Measurements from ENCODE around the gene MXD4.

DNA sequence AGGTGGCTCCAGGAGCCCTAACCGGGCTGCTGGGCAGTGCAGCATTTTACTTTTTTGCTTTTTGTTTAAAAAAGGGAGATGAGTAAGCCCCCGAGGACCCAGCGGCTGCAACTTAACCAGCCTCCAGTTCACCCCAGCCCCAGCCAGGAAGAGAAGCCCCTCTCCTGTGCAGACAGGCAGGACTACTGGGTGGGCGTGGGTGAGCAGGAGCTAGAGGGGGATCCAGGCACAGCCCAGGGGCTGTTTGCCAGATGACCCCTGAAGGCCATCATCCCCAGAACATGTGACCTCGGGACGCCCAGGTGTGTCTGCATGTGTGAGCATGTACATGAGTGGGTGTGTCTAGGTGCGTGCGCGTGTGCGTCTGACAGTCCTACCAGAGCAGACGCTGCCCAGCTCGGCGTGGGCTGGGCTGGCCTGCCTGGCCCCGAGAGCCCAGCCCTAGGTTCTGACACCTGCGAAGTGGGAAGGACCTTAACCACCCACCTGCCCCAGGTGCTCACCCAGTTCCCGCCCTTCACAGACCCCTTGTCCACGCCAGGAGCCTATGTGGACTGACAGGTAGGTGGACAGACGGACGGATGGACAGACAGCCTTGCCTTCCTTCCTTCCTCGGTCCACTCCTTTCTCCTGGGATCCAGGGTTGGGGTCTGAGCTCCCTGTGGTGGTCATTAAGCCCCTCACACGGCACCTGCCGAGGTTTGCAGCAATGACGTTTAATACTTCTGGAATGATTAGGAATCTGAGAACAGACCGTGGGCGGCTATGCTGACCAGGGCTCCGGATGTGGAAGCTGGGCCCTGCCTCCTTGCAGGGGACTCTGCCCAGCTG lies 12.2 kb downstream of the MXD4 start:
- TF ChIP-seq, protein P1, sequence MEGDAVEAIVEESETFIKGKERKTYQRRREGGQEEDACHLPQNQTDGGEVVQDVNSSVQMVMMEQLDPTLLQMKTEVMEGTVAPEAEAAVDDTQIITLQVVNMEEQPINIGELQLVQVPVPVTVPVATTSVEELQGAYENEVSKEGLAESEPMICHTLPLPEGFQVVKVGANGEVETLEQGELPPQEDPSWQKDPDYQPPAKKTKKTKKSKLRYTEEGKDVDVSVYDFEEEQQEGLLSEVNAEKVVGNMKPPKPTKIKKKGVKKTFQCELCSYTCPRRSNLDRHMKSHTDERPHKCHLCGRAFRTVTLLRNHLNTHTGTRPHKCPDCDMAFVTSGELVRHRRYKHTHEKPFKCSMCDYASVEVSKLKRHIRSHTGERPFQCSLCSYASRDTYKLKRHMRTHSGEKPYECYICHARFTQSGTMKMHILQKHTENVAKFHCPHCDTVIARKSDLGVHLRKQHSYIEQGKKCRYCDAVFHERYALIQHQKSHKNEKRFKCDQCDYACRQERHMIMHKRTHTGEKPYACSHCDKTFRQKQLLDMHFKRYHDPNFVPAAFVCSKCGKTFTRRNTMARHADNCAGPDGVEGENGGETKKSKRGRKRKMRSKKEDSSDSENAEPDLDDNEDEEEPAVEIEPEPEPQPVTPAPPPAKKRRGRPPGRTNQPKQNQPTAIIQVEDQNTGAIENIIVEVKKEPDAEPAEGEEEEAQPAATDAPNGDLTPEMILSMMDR (IDR thresholded peaks at IDR 0.05; ENCODE audit: low read length) = no peak
- TF ChIP-seq EZH2 (optimal IDR thresholded peaks at IDR 0.05; ENCODE audit: low read depth, low read length) = no peak

Measured in MM.1S (cell line).